Measurements from ENCODE around the gene TMEM147. TPM values are rescaled to one million over a fixed set of nuclear protein-coding genes. Genes with fewer than 3 reads are reported as not detected.

The TMEM147 gene
- total RNA-seq, 1 experiment from 2014 or later: 178 TPM

DNA sequence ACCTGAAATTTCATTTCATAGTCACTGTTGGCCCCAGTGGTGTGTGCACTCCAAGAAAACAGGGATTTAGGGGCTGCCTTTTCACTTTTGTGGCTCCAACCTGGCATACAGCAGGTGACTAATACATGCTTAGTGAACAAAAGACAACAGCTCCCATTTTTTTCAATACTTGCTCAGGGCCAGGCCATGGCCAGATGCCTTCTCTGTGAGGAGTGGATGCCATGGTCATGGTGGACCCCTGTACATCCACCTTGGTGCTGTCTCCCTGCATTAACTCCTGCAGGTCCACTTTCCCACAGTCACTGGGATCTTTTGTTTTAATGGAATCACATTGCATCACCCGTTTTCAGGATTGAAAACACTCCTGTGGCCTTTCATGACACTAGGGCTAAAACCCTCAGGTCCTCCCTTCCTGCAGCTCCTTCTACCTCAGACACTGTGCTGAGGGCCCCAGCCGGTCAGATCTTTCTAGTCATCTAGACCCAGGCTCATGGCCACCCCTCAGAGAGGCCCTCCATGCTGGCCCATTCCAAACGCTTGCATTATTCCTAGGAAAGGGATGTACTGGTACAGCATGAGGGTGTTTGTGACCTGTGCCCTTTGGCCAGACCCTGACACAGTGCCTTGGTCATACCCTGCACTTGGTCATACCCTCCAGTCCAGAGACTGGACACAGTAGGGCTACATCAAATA, 1.2 kb upstream of the TMEM147 start:
- no peak for DNase-seq (ENCODE audit: low read depth)

DNA sequence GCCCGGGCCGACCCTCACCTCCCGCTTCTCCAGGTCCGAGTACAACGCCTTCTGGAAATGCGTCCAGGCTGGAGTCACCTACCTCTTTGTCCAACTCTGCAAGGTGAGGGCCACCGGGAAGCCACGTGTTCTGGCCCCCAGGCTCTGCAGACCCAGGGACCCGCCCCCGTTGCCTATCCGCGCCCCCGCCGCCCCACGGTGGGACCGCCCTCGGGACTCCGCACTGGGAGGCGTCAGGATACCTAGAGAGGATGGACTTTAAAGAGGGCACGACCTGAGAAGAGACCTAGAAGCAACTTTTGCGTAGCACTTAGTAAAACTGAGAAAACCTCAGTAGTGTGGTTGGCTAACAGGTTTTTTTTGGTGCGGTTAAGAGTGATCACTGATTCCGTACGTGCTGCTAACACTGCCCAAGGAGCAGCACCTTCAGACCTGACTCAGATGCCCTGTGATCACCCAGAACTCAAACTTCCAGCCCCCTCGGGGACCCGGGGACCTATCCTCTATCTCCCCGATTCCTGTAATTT, 492 bp downstream of the TMEM147 start:
- DNase-seq (ENCODE audit: low read depth): peak; percentile 13

DNA sequence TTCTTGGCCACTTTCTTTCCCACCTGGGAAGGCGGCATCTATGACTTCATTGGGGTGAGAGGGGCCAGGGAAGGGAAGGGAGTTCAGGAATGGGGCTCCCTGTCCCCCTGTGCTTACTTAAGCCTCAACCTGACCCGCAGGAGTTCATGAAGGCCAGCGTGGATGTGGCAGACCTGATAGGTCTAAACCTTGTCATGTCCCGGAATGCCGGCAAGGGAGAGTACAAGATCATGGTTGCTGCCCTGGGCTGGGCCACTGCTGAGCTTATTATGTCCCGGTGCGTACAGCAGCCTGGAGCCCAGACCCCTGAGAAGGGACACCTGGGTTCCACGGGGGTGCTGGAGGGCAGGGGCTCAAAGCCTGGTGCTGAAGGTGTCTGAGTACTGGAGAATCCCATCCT, 1.1 kb downstream of the TMEM147 start:
- no peak for DNase-seq (ENCODE audit: low read depth)

DNA sequence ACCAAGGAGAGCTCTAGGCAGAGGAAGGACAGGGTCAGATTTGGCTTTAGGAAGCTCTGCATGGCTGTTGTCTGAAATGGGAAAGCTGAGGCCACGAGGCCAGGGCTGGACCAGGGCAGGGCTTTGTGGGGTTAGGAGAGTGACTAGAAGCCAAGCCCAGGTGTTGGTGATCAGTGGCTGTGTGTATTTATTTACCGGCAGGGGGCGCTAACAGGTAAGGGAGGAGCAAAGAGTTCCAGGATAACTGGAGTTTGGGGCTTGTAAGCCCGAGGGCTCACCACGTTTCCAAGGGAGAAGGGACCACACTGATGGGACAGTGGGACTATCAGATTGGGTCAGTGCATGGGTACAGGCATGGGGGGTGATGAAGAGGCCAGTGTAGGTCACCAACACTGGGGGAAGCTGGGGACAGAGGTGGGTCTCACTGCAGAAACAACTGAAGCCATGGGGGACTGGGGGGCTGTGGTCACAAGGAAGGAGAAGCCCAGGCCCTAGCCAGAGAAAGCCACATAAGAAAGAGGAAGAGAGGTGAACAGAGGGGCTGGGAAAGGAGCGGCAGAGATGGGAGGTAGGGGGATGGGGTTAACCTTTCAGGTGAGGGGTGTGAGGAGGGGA, 3.9 kb downstream of the TMEM147 start:
- DNase-seq (ENCODE audit: low read depth): peak; percentile 43

GRCh38 chr19:35549879-35550523, 4.6 kb downstream of the TMEM147 start:
- no peak for DNase-seq (ENCODE audit: low read depth)

DNA sequence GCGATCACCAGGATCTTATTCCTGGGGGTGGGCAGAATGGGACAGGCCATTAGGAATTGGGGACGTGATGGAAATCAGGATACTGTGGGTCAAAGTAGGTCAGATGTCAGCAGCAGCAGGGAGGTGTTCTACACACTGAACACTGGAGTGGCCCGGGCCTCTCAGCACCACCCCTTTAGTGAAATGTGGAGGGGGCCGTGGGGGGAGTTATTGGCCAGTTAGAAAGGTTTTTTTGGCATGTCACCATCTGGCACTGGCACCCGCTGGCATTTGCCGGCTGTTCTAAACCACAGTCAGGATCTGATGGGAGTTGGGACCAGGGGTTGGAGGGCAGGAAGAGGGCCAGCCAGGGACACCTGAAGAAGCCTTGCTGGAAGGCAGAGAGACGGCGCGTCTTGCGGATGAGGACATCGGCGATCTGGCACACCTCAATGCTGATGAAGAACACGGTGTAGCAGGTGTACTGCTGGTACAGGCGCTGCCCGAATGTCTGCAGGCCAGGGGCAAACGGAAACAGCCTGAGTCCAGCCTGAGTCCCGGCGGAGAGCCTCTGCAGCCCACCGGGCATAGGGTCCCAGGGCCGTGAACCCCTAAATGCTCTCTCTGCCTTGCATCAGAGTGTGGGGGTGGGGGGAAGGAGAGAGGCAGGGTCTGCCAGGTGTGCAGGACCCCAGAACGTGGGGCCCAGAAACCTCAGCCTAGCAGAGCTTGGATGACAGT, 5.8 kb downstream of the TMEM147 start:
- DNase-seq (ENCODE audit: low read depth): no peak

- DNase-seq (ENCODE audit: low read depth): no peak
These were observed 7.3 kb downstream of the TMEM147 start for GRCh38 chr19:35552534-35553384.

- DNase-seq (ENCODE audit: low read depth): no peak
These were observed 8.1 kb downstream of the TMEM147 start for GRCh38 chr19:35553385-35554000.

GRCh38 chr19:35554076-35554475, 8.7 kb downstream of the TMEM147 start:
- DNase-seq (ENCODE audit: low read depth): no peak

DNA sequence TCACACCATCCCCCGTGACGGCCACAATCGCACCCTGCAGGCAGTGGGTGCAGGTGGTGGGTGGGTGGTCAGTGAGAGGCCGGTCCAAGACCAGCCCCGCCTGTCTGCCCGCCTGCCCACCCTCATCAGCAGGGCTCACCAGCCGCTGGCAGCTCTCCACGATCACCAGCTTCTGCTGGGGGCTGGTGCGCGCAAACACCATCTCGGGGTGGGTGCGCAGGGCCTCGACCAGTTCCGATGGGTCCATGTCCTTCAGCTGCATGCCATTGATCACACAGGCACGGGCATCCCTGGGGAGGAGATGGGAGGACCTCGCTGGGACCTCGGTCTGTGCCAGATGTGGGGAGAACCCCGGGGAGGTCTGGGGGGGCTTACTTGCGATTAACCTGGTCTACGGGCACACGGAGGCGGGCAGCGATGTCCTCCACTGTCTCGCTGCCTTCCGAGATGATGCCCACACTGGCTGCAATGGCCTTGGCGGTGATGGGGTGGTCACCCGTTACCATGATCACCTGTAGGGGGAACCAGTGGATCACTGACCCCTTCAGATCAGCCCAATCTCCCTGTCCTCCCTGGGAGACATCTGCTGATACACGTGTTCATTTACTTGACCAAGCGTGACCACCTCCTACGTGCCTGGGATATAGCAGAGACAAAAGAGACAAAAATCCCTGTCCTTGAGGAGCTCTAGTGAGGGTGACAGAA, 10.0 kb downstream of the TMEM147 start:
- DNase-seq (ENCODE audit: low read depth): peak; percentile 66

GRCh38 chr19:35556025-35556590, 10.7 kb downstream of the TMEM147 start:
- DNase-seq (ENCODE audit: low read depth): no peak

- no peak for DNase-seq (ENCODE audit: low read depth)
These were observed 11.6 kb downstream of the TMEM147 start for GRCh38 chr19:35556846-35557538.

GRCh38 chr19:35557539-35558399, 12.3 kb downstream of the TMEM147 start:
- no peak for DNase-seq (ENCODE audit: low read depth)

GRCh38 chr19:35558400-35559280, 13.2 kb downstream of the TMEM147 start:
- DNase-seq (ENCODE audit: low read depth): no peak

- DNase-seq (ENCODE audit: low read depth): no peak
These were observed 13.8 kb downstream of the TMEM147 start for GRCh38 chr19:35559281-35559659.

DNA sequence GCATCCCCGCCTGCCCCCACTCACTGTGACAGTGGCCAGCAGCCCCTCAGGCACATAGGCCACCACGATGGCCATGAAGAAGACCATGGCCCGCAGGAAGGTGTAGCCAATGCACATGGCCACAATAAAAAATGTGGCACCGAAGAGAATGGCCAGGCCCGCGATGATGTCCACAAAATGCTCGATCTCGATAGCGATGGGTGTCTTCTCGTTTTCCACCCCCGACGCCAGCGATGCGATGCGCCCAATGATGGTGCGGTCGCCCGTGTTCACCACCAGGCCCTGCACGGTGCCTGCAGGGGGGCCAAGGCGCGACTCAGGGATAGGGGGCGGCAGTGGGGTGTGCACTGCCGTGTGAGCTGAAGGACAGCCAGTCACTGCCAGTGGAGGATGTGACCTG, 14.4 kb downstream of the TMEM147 start:
- DNase-seq (ENCODE audit: low read depth): no peak

GRCh38 chr19:35560271-35560670, 14.8 kb downstream of the TMEM147 start:
- no peak for DNase-seq (ENCODE audit: low read depth)
